Activated T-helper 2 cell treated with anti-CD3 and anti-CD28 coated beads, Interferon-gamma antibody, Interleukin-2, Interleukin-4, amounts not matched to agents 10 μg/mL and 5 μg/mL and 100 μg/mL, durations not matched to agents 14 hours and 24 hours and 36 hours (primary cell): ENCODE measurements around the gene RITA1. TPM values are rescaled to one million over a fixed set of nuclear protein-coding genes. Genes with fewer than 3 reads are reported as not detected.
"Not testable (repeated sequence)": the region's sequence is repeated elsewhere in the genome, so short reads cannot be mapped to it uniquely, and the experiment has no call there.

Experiments
- DNase-seq: peaks from one replicate; pipeline ENCODE4 v3.0.0; 2021; ENCODE audit warnings: low spot score
- H3K27ac Mint-ChIP-seq: one replicate; pipeline ENCODE4 v1.8.0; 2021; ENCODE audit warnings: mixed read lengths
- H3K27me3 Mint-ChIP-seq: one replicate; pipeline ENCODE4 v1.8.0; 2021; ENCODE audit warnings: low read depth, mixed read lengths
- H3K36me3 Mint-ChIP-seq: one replicate; pipeline ENCODE4 v1.8.0; 2021; ENCODE audit warnings: low read depth, mixed read lengths
- H3K4me1 Mint-ChIP-seq: one replicate; pipeline ENCODE4 v1.8.0; 2021; ENCODE audit warnings: low read depth, mixed read lengths
- H3K4me3 Mint-ChIP-seq: one replicate; pipeline ENCODE4 v1.8.0; 2021; ENCODE audit warnings: low read depth, mild to moderate bottlenecking, moderate library complexity, mixed read lengths
- H3K9me3 Mint-ChIP-seq: one replicate; pipeline ENCODE4 v1.8.0; 2021; ENCODE audit warnings: mixed read lengths
- intact Hi-C: fragments of 100-400 bp; cut with micrococcal nuclease; formaldehyde crosslinking; loops from one replicate; pipeline ENCODE4 v1.15.1; 2023
- total RNA-seq: library from RNA; stranded (reverse); gene quantifications from 2 replicates; pipeline ENCODE4 v1.2.3, GENCODE V29; 2022

RITA1 gene, protein sequence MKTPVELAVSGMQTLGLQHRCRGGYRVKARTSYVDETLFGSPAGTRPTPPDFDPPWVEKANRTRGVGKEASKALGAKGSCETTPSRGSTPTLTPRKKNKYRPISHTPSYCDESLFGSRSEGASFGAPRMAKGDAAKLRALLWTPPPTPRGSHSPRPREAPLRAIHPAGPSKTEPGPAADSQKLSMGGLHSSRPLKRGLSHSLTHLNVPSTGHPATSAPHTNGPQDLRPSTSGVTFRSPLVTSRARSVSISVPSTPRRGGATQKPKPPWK
- total RNA-seq: 26.8 and 27.2 TPM in 2 replicates

DNA sequence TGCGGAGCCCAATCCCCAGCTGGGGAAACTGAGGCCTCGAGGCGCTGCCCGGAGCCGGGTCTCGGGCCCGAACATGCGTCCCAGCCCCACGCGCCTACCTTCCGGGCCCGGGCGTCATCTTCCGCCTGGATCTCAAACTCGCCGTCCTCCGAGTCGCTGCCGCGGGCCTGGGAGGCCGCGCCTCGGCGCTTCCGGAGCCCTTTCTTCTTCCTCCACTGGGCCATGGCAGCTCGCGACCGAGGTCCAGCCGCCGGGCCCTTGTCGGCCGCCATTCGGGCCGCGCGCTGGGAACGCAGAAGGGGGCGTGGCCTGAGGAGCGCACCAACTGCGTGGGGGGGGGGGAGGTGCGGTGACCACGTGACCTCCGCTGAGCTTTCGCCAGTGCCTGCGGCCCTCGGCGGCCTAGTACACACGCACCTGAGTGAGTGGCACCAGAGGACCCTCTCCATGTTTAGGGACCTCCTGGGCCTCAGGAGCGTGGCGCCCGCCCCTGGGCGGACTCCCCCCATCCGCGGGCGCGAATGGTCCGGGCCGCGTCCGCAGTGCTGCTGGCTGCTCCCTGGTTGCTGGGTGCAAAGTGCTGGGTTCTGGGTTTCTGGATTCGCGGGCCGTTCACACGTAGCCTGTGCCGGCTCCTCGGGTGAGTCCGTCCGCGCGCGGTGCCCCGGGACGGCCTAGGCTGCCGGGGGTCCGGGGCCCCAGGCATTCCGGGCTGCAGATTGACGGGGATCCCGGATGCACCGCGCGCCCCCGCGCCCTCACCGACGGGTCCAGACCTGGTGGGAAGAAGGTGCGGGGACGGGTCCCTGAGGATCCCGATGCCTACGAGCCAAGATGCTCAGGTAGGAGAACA, at the start of gene RITA1, which contains the start of gene DDX54:
TSS of gene RITA1 (plus strand) at position 542 of the 853 bp plus-strand sequence. CDS start 1,026 bp downstream, outside the sequence.
TSS of gene DDX54 (minus strand) at position 299 of the 853 bp plus-strand sequence. CDS start at position 272, 27 bp downstream.
- Mint-ChIP-seq H3K4me1 (peaks cover 26% of the 10 kb centered on the region), H3K27me3 (no peaks in the 10 kb centered on the region)

DNA sequence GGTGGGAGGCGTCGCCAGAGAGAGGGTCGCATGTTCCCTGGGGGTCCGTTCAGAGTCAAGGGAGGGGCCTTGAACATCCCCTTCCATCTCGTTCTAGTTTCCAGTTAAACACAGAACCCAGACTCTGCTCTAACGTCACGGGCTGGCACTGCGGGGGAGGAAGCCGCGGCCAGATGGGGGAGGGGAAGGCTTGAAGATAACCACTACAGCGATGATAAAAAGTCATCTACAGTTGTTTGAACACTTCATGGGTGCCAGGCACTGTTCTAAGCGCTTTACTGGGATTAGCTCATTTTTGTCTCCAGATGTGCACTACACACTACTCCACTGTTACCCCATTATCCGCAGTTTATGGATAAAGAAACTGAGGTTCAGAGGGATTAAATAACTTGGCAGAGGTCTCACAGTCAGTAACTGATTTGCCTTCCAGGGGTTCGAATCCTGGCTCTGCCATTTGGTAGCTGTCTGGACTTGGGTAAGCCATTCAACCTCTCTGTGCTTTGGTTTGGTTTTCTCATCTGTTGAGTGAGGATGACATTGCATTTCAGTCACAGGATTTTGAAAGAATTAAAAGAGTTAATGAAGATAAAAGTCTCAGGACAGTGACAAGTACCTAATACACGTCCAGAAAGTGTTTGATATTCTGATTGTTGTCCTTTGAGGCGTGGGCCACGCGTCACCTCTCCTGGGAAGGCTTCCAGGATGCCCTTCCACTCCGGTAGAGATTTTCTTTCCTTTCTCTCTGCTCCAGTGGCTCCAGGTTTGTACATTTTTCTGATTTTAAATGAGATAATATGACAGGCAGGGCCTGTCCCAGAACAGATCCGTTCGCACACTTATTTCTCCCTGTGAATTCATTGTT, 49.2 kb upstream of the RITA1 start:
- intact Hi-C loops: loop anchor here (2.0 to 10.0 kb wide), 2 partner anchors 16 to 232 kb away; partner anchors contain the start of gene OAS1
- Mint-ChIP-seq H3K4me3 (peak overlapping the region; percentile 77), H3K36me3 (no peaks in the 10 kb centered on the region), H3K27ac (peak overlapping the region; percentile 85), H3K4me1 (peaks cover 16% of the 10 kb centered on the region), H3K27me3 (no peaks in the 10 kb centered on the region), H3K9me3 (no peaks in the 10 kb centered on the region)
- DNase-seq: peak; percentile 32

More for the DNA sequence above, at the start of gene RITA1, which contains the start of gene DDX54:
- intact Hi-C loops: loop anchor here (1.0 kb wide), 2 partner anchors 23 to 36 kb away; partner anchors contain the start of gene TPCN1
- Mint-ChIP-seq H3K36me3 (peaks cover 45% of the 10 kb centered on the region), H3K4me3 (peak within 1 kb of the TSS; percentile 90), H3K27ac (peak within 1 kb of the TSS; percentile 93), H3K9me3 (no peaks in the 10 kb centered on the region)
- DNase-seq: peak; percentile 77

DNA sequence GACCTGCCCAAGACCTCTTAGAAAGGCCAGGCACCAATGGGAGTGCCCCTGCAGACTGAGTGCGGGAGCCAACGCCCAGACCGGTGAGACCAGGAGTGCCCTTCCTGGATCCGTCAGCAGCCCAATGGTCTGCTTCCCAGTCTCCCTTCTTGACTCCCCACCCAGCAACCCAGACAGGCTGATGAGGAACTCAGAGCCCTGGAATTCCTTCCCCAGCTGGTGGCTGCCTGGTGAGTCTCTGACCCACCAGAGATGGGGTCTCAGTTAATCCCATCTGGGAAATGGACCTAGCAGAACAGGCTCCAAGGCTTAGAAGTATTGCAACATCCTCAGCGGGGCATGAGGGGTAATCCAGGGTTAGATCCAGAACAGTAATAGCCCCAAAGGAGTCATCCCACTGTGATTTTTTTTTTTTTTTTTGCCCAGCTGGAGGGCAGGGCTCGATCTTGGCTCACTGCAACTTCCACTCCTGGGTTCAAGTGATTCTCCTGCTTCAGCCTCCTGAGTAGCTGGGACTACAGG, 48.5 kb upstream of the RITA1 start:
- no peaks in the 10 kb centered on the region for H3K36me3 Mint-ChIP-seq
- no peak for DNase-seq
- peaks cover 17% of the 10 kb centered on the region for H3K4me1 Mint-ChIP-seq
- no peaks in the 10 kb centered on the region for H3K9me3 Mint-ChIP-seq
- no peak overlapping the region for H3K4me3 Mint-ChIP-seq
- intact Hi-C loops: loop anchor here (2.0 to 10.0 kb wide), 2 partner anchors 16 to 232 kb away; partner anchors contain the start of gene OAS1
- no peaks in the 10 kb centered on the region for H3K27me3 Mint-ChIP-seq
- H3K27ac Mint-ChIP-seq: no peak overlapping the region

- H3K9me3 Mint-ChIP-seq: no peaks in the 10 kb centered on the region
- intact Hi-C loops: loop anchor here (2.0 to 10.0 kb wide), 2 partner anchors 15 to 233 kb away; partner anchors contain the start of gene OAS1
- H3K4me3 Mint-ChIP-seq: no peak overlapping the region
- no peaks in the 10 kb centered on the region for H3K36me3 Mint-ChIP-seq
- no peak overlapping the region for H3K27ac Mint-ChIP-seq
- peaks cover 20% of the 10 kb centered on the region for H3K4me1 Mint-ChIP-seq
- no peaks in the 10 kb centered on the region for H3K27me3 Mint-ChIP-seq
- no peak for DNase-seq
Observed at GRCh38 chr12:113137861-113138783, 47.4 kb upstream of the RITA1 start.

GRCh38 chr12:113138826-113139225, 46.7 kb upstream of the RITA1 start:
- Mint-ChIP-seq H3K27ac (no peak overlapping the region), H3K4me1 (peaks cover 20% of the 10 kb centered on the region), H3K27me3 (no peaks in the 10 kb centered on the region), H3K4me3 (no peak overlapping the region), H3K36me3 (no peaks in the 10 kb centered on the region), H3K9me3 (no peaks in the 10 kb centered on the region)
- DNase-seq: no peak
- intact Hi-C loops: loop anchor here (10.0 kb wide), 1 partner anchor 234 kb away; the partner anchor contains the start of gene OAS1

GRCh38 chr12:113140706-113141105, 44.8 kb upstream of the RITA1 start:
- no peak for DNase-seq
- intact Hi-C loops: no loop called here
- Mint-ChIP-seq H3K9me3 (no peaks in the 10 kb centered on the region), H3K27me3 (no peaks in the 10 kb centered on the region), H3K27ac (no peak overlapping the region), H3K36me3 (no peaks in the 10 kb centered on the region), H3K4me1 (peaks cover 18% of the 10 kb centered on the region), H3K4me3 (no peak overlapping the region)

DNA sequence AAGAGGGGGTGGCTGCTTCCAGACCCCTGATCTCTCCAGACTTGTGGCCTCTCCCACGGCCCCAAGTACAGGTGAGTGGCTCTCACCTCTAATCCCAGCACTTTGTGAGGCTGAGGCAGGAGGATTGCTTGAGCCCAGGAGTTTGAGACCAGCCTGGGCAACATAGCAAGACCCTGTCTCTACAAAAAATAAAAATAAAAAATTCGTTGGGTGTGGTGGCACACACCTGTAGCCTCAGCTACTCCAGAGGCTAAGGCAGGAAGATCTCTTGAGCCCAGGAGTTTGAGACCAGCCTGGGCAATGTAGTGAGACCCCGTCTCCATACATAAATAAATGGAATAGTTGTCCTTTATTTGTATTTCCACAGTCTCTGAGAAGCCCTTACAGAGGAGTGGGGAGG, 43.8 kb upstream of the RITA1 start:
- H3K36me3 Mint-ChIP-seq, H3K4me1 Mint-ChIP-seq, H3K27me3 Mint-ChIP-seq, DNase-seq, H3K9me3 Mint-ChIP-seq, H3K4me3 Mint-ChIP-seq, intact Hi-C loops: not testable (repeated sequence)
- H3K27ac Mint-ChIP-seq: peak overlapping the region; percentile 65

- H3K27me3 Mint-ChIP-seq: peaks cover 2% of the 10 kb centered on the region
- peaks cover 6% of the 10 kb centered on the region for H3K4me1 Mint-ChIP-seq
- no peaks in the 10 kb centered on the region for H3K9me3 Mint-ChIP-seq
- H3K4me3 Mint-ChIP-seq: no peak overlapping the region
- intact Hi-C loops: no loop called here
- DNase-seq: no peak
- H3K27ac Mint-ChIP-seq: peak overlapping the region; percentile 65
- no peaks in the 10 kb centered on the region for H3K36me3 Mint-ChIP-seq
Observed at GRCh38 chr12:113142173-113142885, 43.2 kb upstream of the RITA1 start.

DNA sequence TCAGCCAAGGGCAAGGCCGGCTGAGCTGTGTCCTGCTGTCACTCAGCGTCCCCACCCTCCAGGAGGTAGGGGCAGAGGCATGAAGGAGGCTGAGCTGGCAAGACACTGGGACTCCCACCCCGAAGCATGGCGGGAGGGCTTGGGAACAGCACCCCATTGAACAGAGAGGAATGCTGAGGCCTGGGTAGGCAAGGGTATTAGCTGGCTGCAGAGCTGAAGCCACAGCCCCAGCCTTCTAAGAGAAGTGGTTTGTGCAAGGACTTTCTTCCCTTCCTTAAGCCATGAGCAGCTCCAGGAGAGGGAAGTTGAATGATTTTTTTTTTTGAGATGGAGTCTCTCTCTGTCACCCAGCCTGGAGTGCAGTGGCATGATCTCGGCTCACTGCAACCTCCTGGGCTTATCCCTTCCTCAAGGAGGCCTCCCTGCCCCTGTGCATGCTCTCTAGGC, 42.6 kb upstream of the RITA1 start:
- intact Hi-C loops: no loop called here
- Mint-ChIP-seq H3K4me3 (no peak overlapping the region), H3K36me3 (no peaks in the 10 kb centered on the region), H3K9me3 (no peaks in the 10 kb centered on the region), H3K27me3 (peaks cover 4% of the 10 kb centered on the region), H3K4me1 (peaks cover 6% of the 10 kb centered on the region), H3K27ac (no peak overlapping the region)
- DNase-seq: no peak

DNA sequence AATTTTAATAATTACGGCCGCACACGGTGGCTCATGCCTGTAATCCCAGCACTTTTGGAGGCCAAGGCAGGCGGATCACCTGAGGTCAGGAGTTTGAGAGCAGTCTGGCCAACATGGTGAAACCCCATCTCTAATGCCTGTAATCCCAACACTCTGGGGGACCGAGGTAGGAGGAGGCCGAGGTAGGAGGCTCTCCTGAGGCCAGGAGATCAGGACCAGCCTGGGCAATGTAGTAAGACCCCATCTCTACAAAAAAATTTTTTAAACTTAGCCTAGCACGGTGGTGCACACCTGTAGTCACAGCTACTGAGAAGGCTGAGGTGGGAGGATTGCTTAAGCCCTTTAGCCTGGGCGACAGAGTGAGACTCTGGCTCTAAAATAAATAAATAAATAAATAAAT, 41.6 kb upstream of the RITA1 start:
- Mint-ChIP-seq H3K9me3 (no peaks in the 10 kb centered on the region), H3K36me3 (no peaks in the 10 kb centered on the region), H3K4me1 (peaks cover 6% of the 10 kb centered on the region), H3K27ac (no peak overlapping the region), H3K27me3 (peaks cover 4% of the 10 kb centered on the region), H3K4me3 (no peak overlapping the region)
- intact Hi-C loops: no loop called here
- DNase-seq: no peak

DNA sequence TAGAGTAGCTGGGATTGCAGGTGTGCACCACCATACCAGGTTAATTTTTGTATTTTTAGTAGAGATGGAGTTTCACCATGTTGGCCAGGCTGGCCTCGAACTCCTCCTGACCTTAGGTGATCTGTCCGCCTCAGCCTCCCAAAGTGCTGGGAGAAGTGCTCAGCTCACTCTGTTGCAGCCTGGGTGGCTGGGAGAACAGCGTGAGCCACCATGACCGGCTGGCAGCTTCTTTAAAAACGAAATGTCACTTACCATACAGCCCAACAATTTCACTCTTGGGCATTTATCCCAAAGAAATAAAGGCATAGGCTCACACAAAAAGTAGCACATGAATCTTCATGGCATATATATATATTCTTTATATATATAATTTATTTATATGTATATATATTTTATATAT, 40.7 kb upstream of the RITA1 start:
- intact Hi-C loops: no loop called here

More for the DNA sequence above, 40.7 kb upstream of the RITA1 start:
- Mint-ChIP-seq H3K36me3 (no peaks in the 10 kb centered on the region), H3K4me3 (no peak overlapping the region), H3K4me1 (peaks cover 6% of the 10 kb centered on the region), H3K9me3 (no peaks in the 10 kb centered on the region), H3K27me3 (peaks cover 5% of the 10 kb centered on the region), H3K27ac (no peak overlapping the region)
- no peak for DNase-seq
